K562 (cell line): ENCODE results near the gene ERGIC1. TPM values are rescaled to one million over a fixed set of nuclear protein-coding genes. Genes with fewer than 3 reads are reported as not detected.

Source experiments
- CHAMP1 ChIP-seq: fragments of 450-650 bp; IDR thresholded peaks from 2 replicates; pipeline ENCODE4 v1.6.1; 2016; ENCODE audit warnings: mild to moderate bottlenecking
- E2F3 ChIP-seq: fragments of 250-450 bp; sonication (Bioruptor Pico); IDR thresholded peaks from 2 replicates; pipeline ENCODE4 v1.4.0; 2020; ENCODE audit warnings: mild to moderate bottlenecking
- E2F4 ChIP-seq: sonication (generic); formaldehyde crosslinking; IDR thresholded peaks from 2 replicates; pipeline ENCODE4 v1.8.0; 2022; ENCODE audit warnings: mild to moderate bottlenecking, low read depth, missing genetic modification reagents
- FOXK2 ChIP-seq, 2 experiments: fragments of 450-650 bp; IDR thresholded peaks in 1 of 2; conservative IDR thresholded peaks in 1 of 2; 2 replicates each; pipeline ENCODE4 v1.6.1; 2016; ENCODE audit warnings: low read depth in 2 of 2, mild to moderate bottlenecking in 1 of 2
- NCOA1 ChIP-seq: fragments of 450-650 bp; IDR thresholded peaks from 2 replicates; pipeline ENCODE4 v1.6.1; 2016; ENCODE audit warnings: low read depth
- TFE3 ChIP-seq: fragments of 450-650 bp; formaldehyde crosslinking; IDR thresholded peaks from 2 replicates; pipeline ENCODE4 v1.4.0; 2020; ENCODE audit warnings: mild to moderate bottlenecking, mixed read lengths
- ZBTB2 ChIP-seq: fragments of 450-650 bp; IDR thresholded peaks from 2 replicates; pipeline ENCODE4 v1.6.1; 2016; ENCODE audit warnings: antibody characterized with exemption
- ZNF507 ChIP-seq: conservative IDR thresholded peaks from 2 replicates; pipeline ENCODE4 v1.6.1; 2017; ENCODE audit warnings: missing genetic modification characterization, missing compliant biosample characterization
- ZNF766 ChIP-seq: fragments of 200-800 bp; sonication (Bioruptor generic); conservative IDR thresholded peaks from 2 replicates; pipeline ENCODE4 v1.6.1; 2016; ENCODE audit warnings: missing genetic modification characterization, missing compliant biosample characterization
- polyA plus RNA-seq, 8 experiments: library from polyadenylated mRNA; depleted of rRNA in 4 of 8; stranded (reverse) in 5 of 8; unstranded in 3 of 8; fragments of >200 nt; fragmentation: Nextera tagmentation in 2 of 8; fragmentation: Illumina TruSeq in 1 of 8; extraction: Ambion mirVana in 2 of 8; extraction: Trizol in 1 of 8; gene quantifications; 2 replicates each; pipeline versions ENCODE4 v1.2.1 to v1.2.3, GENCODE V29; 2011 to 2014; ENCODE audit warnings: inconsistent platforms in 1 of 8, missing spikeins in 1 of 8
- total RNA-seq, 7 experiments: library from RNA; depleted of rRNA in 6 of 7; stranded (reverse); fragments of >200 nt in 6 of 7; fragmentation: Illumina TruSeq in 2 of 7; extraction: Trizol in 2 of 7; gene quantifications; 2 replicates each; pipeline versions ENCODE4 v1.2.1 to v1.2.3, GENCODE V29; 2011 to 2021; ENCODE audit warnings: low replicate concordance in 1 of 7
- TF ChIP-seq, protein P1 (sequence below), 2 experiments: fragments of 450-650 bp in 1 of 2; sonication (generic) in 1 of 2; formaldehyde crosslinking in 1 of 2; IDR thresholded peaks; 2 replicates each; pipeline versions ENCODE4 v1.7.1 to v1.9.0; 2016 to 2022; ENCODE audit warnings: inconsistent platforms in 1 of 2, mild to moderate bottlenecking in 1 of 2, missing genetic modification reagents in 1 of 2

The ERGIC1 gene
- total and polyA plus RNA-seq, 9 of the 15 experiments (the other 6 are each of a cell fraction or from before 2014, with no cell fraction given): 5.5 to 68.4 (median 36.4) TPM

DNA sequence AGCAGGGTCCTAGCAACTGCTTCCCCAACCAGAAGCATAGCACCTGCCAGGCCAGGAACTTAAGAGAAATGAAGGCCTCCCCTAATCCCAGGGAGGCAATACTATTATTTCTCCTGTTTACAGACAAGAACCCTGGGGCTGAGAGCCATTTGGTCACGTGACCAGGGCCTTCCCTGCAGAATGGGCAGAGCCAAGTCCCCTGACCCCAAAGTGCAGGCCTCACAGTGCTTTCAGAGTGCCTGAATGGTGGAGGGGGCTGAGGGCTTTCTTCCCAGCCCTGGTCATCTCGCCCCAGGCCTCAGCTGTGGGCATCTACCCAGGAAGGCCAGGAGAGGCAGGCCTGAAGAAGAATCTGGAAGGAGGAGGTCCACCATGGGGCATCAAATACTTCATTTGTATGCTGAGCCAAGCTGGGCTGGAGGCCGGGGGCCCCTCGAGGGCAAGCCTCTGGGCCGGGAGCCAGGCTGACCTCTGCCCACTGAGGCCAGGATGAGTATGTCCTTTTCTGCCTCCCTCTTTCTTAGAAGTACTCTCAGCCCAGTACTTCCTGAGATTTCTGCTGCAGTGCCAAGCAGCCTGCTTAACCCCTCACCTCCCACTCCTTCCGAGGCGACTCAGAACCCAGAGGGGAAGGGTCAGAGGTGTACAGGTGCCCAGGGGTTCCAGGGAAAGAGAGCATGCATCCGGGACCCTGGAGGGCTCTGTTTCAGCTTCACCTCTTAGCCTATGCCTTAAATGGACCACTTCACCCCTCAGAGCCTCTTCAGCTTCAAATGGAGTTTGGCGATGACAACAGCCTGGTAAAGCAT, 44.2 kb upstream of the ERGIC1 start (continued):
- TF ChIP-seq E2F3 (CRISPR knock-in tag) (no peak), E2F4 (CRISPR knock-in tag) (no peak), NCOA1 (no peak), TFE3 (peak; percentile 98), ZNF766 (peak; percentile 88), ZNF507 (tag) (no peak), CHAMP1 (no peak), ZBTB2 (no peak), FOXK2 (conservative IDR thresholded peaks at IDR 0.05 in 1 of 2, IDR thresholded peaks at IDR 0.05 in 1 of 2; ENCODE audit: low read depth in 2 of 2) (no peak; a peak in 1 of 4 replicates)
- TF ChIP-seq, protein P1, sequence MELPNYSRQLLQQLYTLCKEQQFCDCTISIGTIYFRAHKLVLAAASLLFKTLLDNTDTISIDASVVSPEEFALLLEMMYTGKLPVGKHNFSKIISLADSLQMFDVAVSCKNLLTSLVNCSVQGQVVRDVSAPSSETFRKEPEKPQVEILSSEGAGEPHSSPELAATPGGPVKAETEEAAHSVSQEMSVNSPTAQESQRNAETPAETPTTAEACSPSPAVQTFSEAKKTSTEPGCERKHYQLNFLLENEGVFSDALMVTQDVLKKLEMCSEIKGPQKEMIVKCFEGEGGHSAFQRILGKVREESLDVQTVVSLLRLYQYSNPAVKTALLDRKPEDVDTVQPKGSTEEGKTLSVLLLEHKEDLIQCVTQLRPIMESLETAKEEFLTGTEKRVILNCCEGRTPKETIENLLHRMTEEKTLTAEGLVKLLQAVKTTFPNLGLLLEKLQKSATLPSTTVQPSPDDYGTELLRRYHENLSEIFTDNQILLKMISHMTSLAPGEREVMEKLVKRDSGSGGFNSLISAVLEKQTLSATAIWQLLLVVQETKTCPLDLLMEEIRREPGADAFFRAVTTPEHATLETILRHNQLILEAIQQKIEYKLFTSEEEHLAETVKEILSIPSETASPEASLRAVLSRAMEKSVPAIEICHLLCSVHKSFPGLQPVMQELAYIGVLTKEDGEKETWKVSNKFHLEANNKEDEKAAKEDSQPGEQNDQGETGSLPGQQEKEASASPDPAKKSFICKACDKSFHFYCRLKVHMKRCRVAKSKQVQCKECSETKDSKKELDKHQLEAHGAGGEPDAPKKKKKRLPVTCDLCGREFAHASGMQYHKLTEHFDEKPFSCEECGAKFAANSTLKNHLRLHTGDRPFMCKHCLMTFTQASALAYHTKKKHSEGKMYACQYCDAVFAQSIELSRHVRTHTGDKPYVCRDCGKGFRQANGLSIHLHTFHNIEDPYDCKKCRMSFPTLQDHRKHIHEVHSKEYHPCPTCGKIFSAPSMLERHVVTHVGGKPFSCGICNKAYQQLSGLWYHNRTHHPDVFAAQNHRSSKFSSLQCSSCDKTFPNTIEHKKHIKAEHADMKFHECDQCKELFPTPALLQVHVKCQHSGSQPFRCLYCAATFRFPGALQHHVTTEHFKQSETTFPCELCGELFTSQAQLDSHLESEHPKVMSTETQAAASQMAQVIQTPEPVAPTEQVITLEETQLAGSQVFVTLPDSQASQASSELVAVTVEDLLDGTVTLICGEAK (IDR thresholded peaks at IDR 0.05): no peak
- TF ChIP-seq, protein P1 (CRISPR knock-in tag; IDR thresholded peaks at IDR 0.05): no peak
